H1 (cell line): ENCODE data around the gene BBS4. TPM values are rescaled to one million over a fixed set of nuclear protein-coding genes. Genes with fewer than 3 reads are reported as not detected.

Experiments used
- ASH2L ChIP-seq: fragments of 200-600, 300-600 bp; sonication (generic); IDR thresholded peaks from one replicate; pipeline ENCODE4 v1.7.1; 2017; ENCODE audit warnings: low read length
- CHD2 ChIP-seq: IDR thresholded peaks from 2 replicates; pipeline ENCODE4 v1.6.1; 2012; ENCODE audit warnings: low read length, improper control_type of control experiment
- CTCF ChIP-seq, 3 experiments: IDR thresholded peaks; 1 replicate in 2 of 3; 2 replicates in 1 of 3; pipeline versions ENCODE4 v1.5.1 to v1.6.1; 2011; ENCODE audit warnings: low read length in 3 of 3, mild to moderate bottlenecking in 3 of 3, inconsistent platforms in 2 of 3, low read depth in 1 of 3, moderate library complexity in 1 of 3; ENCODE audit not compliant: insufficient read depth in 1 of 3; ENCODE audit errors: control extremely low read depth in 1 of 3
- EZH2 ChIP-seq: fragments of 200-600 bp; sonication (generic); IDR thresholded peaks from 2 replicates; pipeline ENCODE4 v1.7.1; 2012; ENCODE audit warnings: low read depth, mild to moderate bottlenecking, moderate library complexity, low read length, inconsistent platforms; ENCODE audit not compliant: severe bottlenecking
- polyA plus RNA-seq, 7 experiments: library from polyadenylated mRNA; depleted of rRNA in 3 of 7; stranded (reverse) in 5 of 7; unstranded in 2 of 7; fragments of >200 nt in 5 of 7; fragments of 200-250 nt in 2 of 7; gene quantifications; 1 replicate in 5 of 7; 2 replicates in 1 of 7; 4 replicates in 1 of 7; pipeline versions ENCODE4 v1.2.1 to v1.2.3, GENCODE V29; 2011 to 2013; ENCODE audit warnings: missing spikeins in 2 of 7, mixed read lengths in 2 of 7
- total RNA-seq: library from RNA; stranded (reverse); fragmentation: NEBNext Ultra II Directional; extraction: Animal tissue kit (Norgen Biotek cat#: 25700); gene quantifications from 2 replicates; pipeline ENCODE4 v1.2.1, GENCODE V29; 2021

Gene BBS4
- total and polyA plus RNA-seq, 2 of the 8 experiments (the other 6 are each of a cell fraction or from before 2014, with no cell fraction given): 17.4 to 24.1 TPM

- peak in 2 of 3 experiments; percentile 37 to 54; a peak in 3 of 4 replicates for TF ChIP-seq CTCF (IDR thresholded peaks at IDR 0.05; ENCODE audit: control extremely low read depth in 1 of 3, insufficient read depth in 1 of 3, low read depth in 1 of 3, low read length in 3 of 3)
- no peak for TF ChIP-seq EZH2
- peak; percentile 43 for TF ChIP-seq CHD2
- peak; percentile 90 for TF ChIP-seq ASH2L
- TF ChIP-seq, all 59 proteins: peak for 27
Observed at GRCh38 chr15:72783640-72784455, 97.8 kb downstream of the BBS4 start, which contains the start of gene ADPGK (continued).
